ENCODE measurements around the gene IGSF23.

DNA sequence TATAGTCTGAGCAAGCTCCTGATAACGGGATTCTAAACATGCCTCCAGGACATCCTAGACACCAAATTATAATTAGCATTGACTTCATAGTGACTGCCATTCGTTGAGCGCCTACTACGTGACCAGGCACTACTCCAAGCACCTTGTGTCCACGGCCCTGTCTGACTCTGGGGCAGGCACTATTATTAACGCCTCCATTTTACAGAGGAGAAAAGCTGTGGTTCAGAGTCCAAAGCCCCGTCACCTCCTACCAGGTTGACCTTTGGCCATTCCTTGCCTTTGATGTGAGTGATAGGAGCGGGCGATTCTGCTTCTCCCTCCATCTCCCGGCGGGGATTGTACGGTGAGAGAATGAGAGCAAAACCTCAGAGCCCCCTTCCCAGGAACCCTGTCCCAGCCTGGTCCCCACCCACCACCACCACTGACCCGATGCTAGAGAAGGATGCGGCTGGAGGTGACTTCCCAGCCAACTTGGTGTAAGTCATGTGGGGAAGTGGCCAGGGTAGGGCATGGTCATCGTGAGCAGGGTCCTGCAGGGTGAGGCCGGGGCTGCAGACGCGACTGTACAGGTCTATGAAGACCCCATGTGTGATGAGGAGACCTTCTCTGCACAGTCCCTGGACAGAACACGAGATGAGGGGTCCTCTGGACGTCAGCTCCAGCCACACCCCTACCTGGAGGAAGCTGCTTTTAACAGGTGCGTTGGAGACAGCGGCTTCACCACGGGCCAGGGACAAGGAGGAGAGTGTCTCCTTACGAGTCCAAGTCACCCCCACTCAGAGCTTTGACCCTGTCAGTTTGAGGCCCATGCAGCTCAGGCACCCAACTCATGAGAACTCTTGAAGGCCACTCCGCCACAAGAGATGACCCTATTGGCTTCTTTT, at the start of gene IGSF23:
- TF ChIP-seq, protein P1, sequence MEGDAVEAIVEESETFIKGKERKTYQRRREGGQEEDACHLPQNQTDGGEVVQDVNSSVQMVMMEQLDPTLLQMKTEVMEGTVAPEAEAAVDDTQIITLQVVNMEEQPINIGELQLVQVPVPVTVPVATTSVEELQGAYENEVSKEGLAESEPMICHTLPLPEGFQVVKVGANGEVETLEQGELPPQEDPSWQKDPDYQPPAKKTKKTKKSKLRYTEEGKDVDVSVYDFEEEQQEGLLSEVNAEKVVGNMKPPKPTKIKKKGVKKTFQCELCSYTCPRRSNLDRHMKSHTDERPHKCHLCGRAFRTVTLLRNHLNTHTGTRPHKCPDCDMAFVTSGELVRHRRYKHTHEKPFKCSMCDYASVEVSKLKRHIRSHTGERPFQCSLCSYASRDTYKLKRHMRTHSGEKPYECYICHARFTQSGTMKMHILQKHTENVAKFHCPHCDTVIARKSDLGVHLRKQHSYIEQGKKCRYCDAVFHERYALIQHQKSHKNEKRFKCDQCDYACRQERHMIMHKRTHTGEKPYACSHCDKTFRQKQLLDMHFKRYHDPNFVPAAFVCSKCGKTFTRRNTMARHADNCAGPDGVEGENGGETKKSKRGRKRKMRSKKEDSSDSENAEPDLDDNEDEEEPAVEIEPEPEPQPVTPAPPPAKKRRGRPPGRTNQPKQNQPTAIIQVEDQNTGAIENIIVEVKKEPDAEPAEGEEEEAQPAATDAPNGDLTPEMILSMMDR (IDR thresholded peaks at IDR 0.05): no peak
- no peak for TF ChIP-seq EP300 (IDR thresholded peaks at IDR 0.05)

All from ovary (tissue), 3 donors.